Neural cell (in vitro differentiated cells): Measurements from ENCODE around the gene EIF2B5. TPM values are rescaled to one million over a fixed set of nuclear protein-coding genes. Genes with fewer than 3 reads are reported as not detected.

Experiments
- H2AFZ ChIP-seq: fragments of 200-600, 300-800 bp; sonication (generic), shearing (Covaris generic); 2 replicates; pipeline ENCODE4 v1.6.0; 2014; ENCODE audit warnings: low read depth, mild to moderate bottlenecking, antibody characterized with exemption, low read length, moderate library complexity
- H3F3A ChIP-seq: fragments of 200-600 bp; shearing (Covaris generic); 2 replicates; pipeline ENCODE4 v1.6.1; 2016; ENCODE audit warnings: mild to moderate bottlenecking, moderate library complexity, mixed read lengths, antibody characterized with exemption, low read length; ENCODE audit not compliant: insufficient read depth, poor library complexity, severe bottlenecking
- H3K27ac ChIP-seq: fragments of 200-600, 300-800 bp; sonication (generic), shearing (Covaris generic); 2 replicates; pipeline ENCODE4 v1.5.1; 2014; ENCODE audit warnings: mild to moderate bottlenecking, low read length, moderate library complexity
- H3K27me3 ChIP-seq: fragments of 300-800, 200-600 bp; sonication (generic), shearing (Covaris generic); 2 replicates; pipeline ENCODE4 v1.6.0; 2014; ENCODE audit warnings: mild to moderate bottlenecking, low read depth, low read length, moderate library complexity; ENCODE audit not compliant: insufficient read depth
- H3K36me3 ChIP-seq: fragments of 300-800, 200-600 bp; sonication (generic), shearing (Covaris generic); 2 replicates; pipeline ENCODE4 v1.5.1; 2014; ENCODE audit warnings: mild to moderate bottlenecking, antibody characterized with exemption, low read length, moderate library complexity; ENCODE audit not compliant: insufficient read depth
- H3K4me2 ChIP-seq: fragments of 300-800, 200-600 bp; sonication (generic), shearing (Covaris generic); 2 replicates; pipeline ENCODE4 v1.6.0; 2014; ENCODE audit warnings: mild to moderate bottlenecking, low read length
- H3K4me3 ChIP-seq: fragments of 300-800, 200-600 bp; sonication (generic), shearing (Covaris generic); 2 replicates; pipeline ENCODE4 v1.5.1; 2014; ENCODE audit warnings: mild to moderate bottlenecking, low read length, moderate library complexity
- H3K79me2 ChIP-seq: fragments of 200-600 bp; shearing (Covaris generic); replicated peaks from 2 replicates; pipeline ENCODE4 v1.6.0; 2014; ENCODE audit warnings: mild to moderate bottlenecking, low read length, moderate library complexity; ENCODE audit not compliant: insufficient read depth
- H3K9ac ChIP-seq: fragments of 300-800, 200-600 bp; sonication (generic), shearing (Covaris generic); 2 replicates; pipeline ENCODE4 v1.6.1; 2016; ENCODE audit warnings: mild to moderate bottlenecking, low read length, mixed read lengths
- H3K9me2 ChIP-seq: fragments of 200-600 bp; shearing (Covaris generic); 2 replicates; pipeline ENCODE4 v1.6.1; 2016; ENCODE audit warnings: mild to moderate bottlenecking, low read length, mixed read lengths; ENCODE audit not compliant: insufficient read depth
- H3K9me3 ChIP-seq: fragments of 200-600, 300-800 bp; sonication (generic), shearing (Covaris generic); 2 replicates; pipeline ENCODE4 v1.6.1; 2016; ENCODE audit warnings: mild to moderate bottlenecking, mixed run types, low read length, moderate library complexity, mixed read lengths
- H4K20me1 ChIP-seq: fragments of 200-600 bp; shearing (Covaris generic); 2 replicates; pipeline ENCODE4 v1.6.1; 2016; ENCODE audit warnings: mild to moderate bottlenecking, mixed run types; ENCODE audit not compliant: insufficient read depth
- CTCF ChIP-seq: fragments of 450-650 bp; IDR thresholded peaks from 2 replicates; pipeline ENCODE4 v1.5.1; 2014; ENCODE audit warnings: antibody characterized with exemption, mild to moderate bottlenecking, moderate library complexity; ENCODE audit not compliant: poor library complexity, severe bottlenecking
- EP300 ChIP-seq: fragments of 450-650 bp; conservative IDR thresholded peaks from 2 replicates; pipeline ENCODE4 v1.6.1; 2014; ENCODE audit warnings: antibody characterized with exemption, mild to moderate bottlenecking, moderate library complexity; ENCODE audit not compliant: poor library complexity, severe bottlenecking
- EZH2 ChIP-seq: fragments of 200-600, 300-800 bp; shearing (Covaris generic), sonication (generic); IDR thresholded peaks from 2 replicates; pipeline ENCODE4 v1.6.1; 2014; ENCODE audit warnings: antibody characterized with exemption, low read length, borderline replicate concordance, mild to moderate bottlenecking; ENCODE audit not compliant: insufficient read depth, poor library complexity, severe bottlenecking
- MXI1 ChIP-seq: fragments of 450-650 bp; conservative IDR thresholded peaks from 2 replicates; pipeline ENCODE4 v1.6.1; 2014; ENCODE audit warnings: antibody characterized with exemption, mild to moderate bottlenecking; ENCODE audit not compliant: poor library complexity, severe bottlenecking
- POLR2AphosphoS5 ChIP-seq: IDR thresholded peaks from 2 replicates; pipeline ENCODE4 v1.6.1; 2012
- RAD21 ChIP-seq: fragments of 450-650 bp; conservative IDR thresholded peaks from 2 replicates; pipeline ENCODE4 v1.6.1; 2014; ENCODE audit warnings: antibody characterized with exemption, mild to moderate bottlenecking, moderate library complexity
- REST ChIP-seq: IDR thresholded peaks from 2 replicates; pipeline ENCODE4 v1.6.1; 2012; ENCODE audit warnings: borderline replicate concordance
- SMC3 ChIP-seq: fragments of 450-650 bp; conservative IDR thresholded peaks from 2 replicates; pipeline ENCODE4 v1.6.1; 2014; ENCODE audit warnings: antibody characterized with exemption, mild to moderate bottlenecking, moderate library complexity; ENCODE audit not compliant: poor library complexity
- TAF1 ChIP-seq: IDR thresholded peaks from 2 replicates; pipeline ENCODE4 v1.6.1; 2012; ENCODE audit warnings: low read depth
- polyA plus RNA-seq: library from polyadenylated mRNA; depleted of rRNA; stranded (reverse); fragments of >200 nt; gene quantifications from 2 replicates; pipeline ENCODE4 v1.2.3, GENCODE V29; 2014

The EIF2B5 gene
- polyA plus RNA-seq, 1 donor from 2014 or later: 112 TPM

DNA sequence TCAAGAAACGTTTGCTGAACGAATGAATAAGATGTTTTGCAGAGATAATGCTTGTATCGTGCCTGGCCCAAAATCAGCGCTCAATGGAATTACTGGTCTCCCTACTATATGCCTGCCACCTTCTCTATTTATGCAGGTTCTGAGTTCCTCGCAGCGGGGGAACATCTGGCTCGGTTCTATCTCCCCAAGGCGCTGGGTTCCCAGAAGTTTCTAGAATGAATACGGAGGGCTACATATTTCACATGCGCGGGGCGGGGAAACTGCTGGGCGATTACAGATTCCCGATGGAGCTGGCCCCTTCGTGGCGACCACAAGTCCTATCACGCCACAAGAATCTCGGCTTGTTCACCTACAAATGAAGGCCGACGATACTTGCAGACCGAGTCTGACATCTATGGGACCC, 411 bp upstream of the EIF2B5 start:
- peaks cover 24% of the 10 kb centered on the region for H3K79me2 ChIP-seq
- peaks cover 3% of the 10 kb centered on the region for H3F3A ChIP-seq
- H4K20me1 ChIP-seq: no peaks in the 10 kb centered on the region
- H3K4me3 ChIP-seq: peak overlapping the region; percentile 75
- H2AFZ ChIP-seq: peak overlapping the region; percentile 58
- H3K9ac ChIP-seq: peak overlapping the region; percentile 81
- H3K27ac ChIP-seq: peak overlapping the region; percentile 79
- TF ChIP-seq EP300 (no peak), RAD21 (no peak), SMC3 (no peak), TAF1 (no peak)
- no peaks in the 10 kb centered on the region for H3K36me3 ChIP-seq
- H3K9me2 ChIP-seq: no peaks in the 10 kb centered on the region
- no peaks in the 10 kb centered on the region for H3K9me3 ChIP-seq
- no peaks in the 10 kb centered on the region for H3K27me3 ChIP-seq
- peak overlapping the region; percentile 97 for H3K4me2 ChIP-seq

GRCh38 chr3:184135911-184136260, 728 bp downstream of the EIF2B5 start:
- peak overlapping the region; percentile 81 for H3K9ac ChIP-seq
- H3K4me2 ChIP-seq: peak overlapping the region; percentile 83
- no peaks in the 10 kb centered on the region for H4K20me1 ChIP-seq
- H3K36me3 ChIP-seq: no peaks in the 10 kb centered on the region
- peak overlapping the region; percentile 75 for H3K4me3 ChIP-seq
- peak overlapping the region; percentile 79 for H3K27ac ChIP-seq
- H3F3A ChIP-seq: peaks cover 3% of the 10 kb centered on the region
- no peaks in the 10 kb centered on the region for H3K9me2 ChIP-seq
- H3K27me3 ChIP-seq: no peaks in the 10 kb centered on the region
- H3K79me2 ChIP-seq: peaks cover 24% of the 10 kb centered on the region
- H3K9me3 ChIP-seq: no peaks in the 10 kb centered on the region
- TF ChIP-seq TAF1 (no peak), EZH2 (no peak), CTCF (no peak), RAD21 (no peak), MXI1 (no peak), SMC3 (no peak), POLR2AphosphoS5 (no peak), REST (no peak), EP300 (no peak)
- peak overlapping the region; percentile 58 for H2AFZ ChIP-seq

DNA sequence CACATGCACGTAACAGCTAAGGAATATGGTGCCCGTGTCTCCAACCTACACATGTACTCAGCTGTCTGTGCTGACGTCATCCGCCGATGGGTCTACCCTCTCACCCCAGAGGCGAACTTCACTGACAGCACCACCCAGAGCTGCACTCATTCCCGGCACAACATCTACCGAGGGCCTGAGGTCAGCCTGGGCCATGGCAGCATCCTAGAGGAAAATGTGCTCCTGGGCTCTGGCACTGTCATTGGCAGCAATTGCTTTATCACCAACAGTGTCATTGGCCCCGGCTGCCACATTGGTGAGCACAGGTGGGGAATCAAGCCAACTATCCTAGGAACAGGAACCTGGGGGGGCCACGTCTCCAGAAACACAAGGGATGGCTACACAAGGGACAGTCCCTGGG, 5.3 kb downstream of the EIF2B5 start:
- no peaks in the 10 kb centered on the region for H3K36me3 ChIP-seq

More for the DNA sequence above, 5.3 kb downstream of the EIF2B5 start:
- H3K79me2 ChIP-seq: peaks cover 24% of the 10 kb centered on the region
- H4K20me1 ChIP-seq: no peaks in the 10 kb centered on the region
- H3K27me3 ChIP-seq: no peaks in the 10 kb centered on the region
- H3K9me3 ChIP-seq: no peaks in the 10 kb centered on the region
- H2AFZ ChIP-seq: no peak overlapping the region
- no peak overlapping the region for H3K4me2 ChIP-seq
- no peaks in the 10 kb centered on the region for H3K9me2 ChIP-seq
- TF ChIP-seq SMC3 (no peak), REST (no peak), TAF1 (no peak), EZH2 (no peak), POLR2AphosphoS5 (no peak), EP300 (no peak), RAD21 (no peak), CTCF (no peak), MXI1 (no peak)
- H3K27ac ChIP-seq: no peak overlapping the region
- no peaks in the 10 kb centered on the region for H3F3A ChIP-seq
- no peak overlapping the region for H3K9ac ChIP-seq
- H3K4me3 ChIP-seq: no peak overlapping the region
